Measurements from ENCODE around the gene TLR1.
"Not testable (repeated sequence)": the region's sequence is repeated elsewhere in the genome, so short reads cannot be mapped to it uniquely, and the experiment has no call there.

The TLR1 gene

DNA sequence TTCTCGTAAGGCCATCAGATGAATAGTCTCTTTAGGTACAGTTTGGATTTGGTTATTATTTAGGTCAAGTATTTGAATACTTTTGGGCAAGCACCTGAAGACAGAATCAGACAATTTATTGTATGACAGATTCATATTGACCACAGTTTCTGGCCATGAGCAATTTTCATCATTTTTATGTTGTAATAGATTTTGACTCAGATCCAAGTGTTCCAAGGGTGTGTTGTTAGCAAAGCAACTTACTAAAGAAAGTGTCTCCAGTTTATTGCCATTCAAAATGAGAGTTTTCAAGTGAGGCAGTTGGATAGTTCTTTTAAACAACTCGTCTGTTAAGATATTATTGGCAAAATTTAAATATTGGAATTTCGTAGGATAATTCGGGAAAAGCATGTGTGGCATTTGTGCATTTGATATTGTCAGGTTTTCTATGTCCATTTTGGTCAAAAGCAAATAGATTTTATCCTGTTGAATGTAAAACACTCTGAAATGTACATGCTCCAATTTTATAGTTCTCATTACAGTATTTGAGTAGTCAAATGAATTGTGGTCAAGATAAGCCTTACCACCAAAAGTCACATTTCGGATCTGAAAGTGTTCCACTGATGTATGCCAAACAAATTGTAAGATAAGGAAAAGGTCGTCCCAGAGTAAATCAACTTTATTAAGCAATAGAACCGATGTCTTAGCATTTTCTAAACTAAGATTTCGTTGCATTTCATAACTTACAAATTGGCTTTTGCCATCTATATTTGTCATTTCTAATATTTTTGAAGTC lies 30.2 kb downstream of the TLR1 start:
- DNase-seq = no peak

DNA sequence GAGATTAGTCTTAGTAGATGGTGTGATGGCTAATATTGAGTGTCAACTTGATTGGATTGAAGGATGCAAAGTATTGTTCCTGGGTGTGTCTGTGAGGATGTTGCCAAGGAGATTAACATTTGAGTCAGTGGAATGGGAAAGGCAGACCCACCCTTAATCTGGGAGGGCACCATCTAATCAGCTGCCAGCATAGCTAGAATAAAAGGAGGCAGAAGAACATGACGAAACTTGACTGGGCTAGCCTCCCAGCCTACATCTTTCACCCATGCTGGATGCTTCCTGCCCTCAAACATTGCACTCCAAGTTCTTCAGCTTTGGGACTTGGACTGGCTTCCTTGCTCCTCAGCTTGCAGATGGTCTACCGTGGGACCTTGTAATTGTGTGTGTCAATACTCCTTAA lies 34.3 kb downstream of the TLR1 start:
- not testable (repeated sequence) for DNase-seq

DNA sequence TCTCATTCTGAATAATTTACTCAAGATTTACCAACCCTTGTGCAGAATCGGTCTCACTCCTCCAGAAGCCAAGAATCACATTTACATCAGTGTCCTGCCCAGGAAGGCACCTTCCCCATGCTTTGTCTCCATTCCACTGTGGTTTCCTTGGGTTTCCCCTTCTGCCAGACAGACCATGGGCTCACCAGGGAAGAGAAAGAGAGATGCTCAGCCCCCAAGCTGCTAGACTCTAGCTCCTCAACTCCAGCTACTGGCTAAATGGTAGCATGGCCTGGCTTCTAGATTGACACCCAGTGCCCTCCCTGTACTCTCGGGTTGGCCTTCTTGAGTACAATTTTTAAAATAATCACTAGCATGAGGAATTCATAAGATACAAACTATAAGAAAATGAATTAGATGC lies 34.7 kb downstream of the TLR1 start:
- no peak for DNase-seq

DNA sequence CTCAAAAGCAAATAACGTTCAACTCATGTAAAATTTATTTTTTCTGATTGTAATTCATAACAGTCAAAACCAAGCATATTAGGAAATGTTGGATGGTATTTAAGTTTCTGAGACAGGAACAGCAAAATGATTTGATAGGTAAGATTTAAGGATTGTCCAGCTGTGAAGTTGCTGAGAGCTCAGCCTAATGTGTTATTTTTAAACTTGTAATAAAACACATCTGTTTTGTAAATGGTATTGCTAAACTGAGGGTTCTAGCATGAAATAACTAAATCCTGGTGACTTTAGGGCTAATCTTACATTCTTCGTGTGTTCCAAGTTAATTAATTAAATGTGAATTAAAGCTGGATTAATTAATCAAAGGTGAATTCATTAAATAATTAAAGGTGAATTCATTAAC lies 35.1 kb downstream of the TLR1 start:
- no peak for DNase-seq

DNA sequence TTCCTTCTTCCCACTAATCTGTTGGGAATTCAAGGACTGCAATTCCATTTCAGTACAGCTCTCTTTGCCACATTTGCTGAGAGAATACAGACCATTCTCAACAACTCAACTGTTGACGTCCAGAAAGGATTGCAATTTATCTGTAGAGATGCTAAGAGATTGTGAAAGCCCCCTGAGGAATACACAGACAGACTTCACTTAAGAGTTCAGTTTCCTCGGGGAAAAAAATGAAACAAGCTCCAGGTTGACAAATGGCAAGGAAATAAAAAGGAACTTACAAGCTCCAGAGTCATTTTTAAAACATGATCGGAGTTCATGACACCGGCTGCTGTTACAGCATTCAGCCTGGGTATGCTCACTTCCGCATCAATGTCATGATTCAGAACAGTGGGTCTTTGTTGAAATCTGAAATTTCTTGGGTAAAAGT lies 35.6 kb downstream of the TLR1 start:
- peak; percentile 38 for DNase-seq

DNA sequence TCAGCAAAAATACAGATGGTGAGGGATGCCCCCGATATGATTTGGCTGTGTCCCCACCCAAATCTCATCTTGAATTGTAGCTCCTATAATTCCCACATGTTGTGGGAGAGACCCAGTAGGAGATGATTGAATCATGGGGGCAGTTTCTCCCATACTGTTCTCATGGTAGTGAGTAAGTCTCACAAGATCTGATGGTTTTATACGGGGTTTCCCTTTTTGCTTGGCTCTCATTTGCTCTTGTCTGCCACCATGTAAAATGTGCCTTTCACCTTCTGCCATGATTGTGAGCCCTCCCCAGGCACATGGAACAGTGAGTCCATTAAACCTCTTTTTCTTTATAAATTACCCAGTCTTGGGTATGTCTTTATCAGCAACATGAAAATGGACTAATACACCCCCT lies 37.7 kb downstream of the TLR1 start:
- DNase-seq = not testable (repeated sequence)

DNA sequence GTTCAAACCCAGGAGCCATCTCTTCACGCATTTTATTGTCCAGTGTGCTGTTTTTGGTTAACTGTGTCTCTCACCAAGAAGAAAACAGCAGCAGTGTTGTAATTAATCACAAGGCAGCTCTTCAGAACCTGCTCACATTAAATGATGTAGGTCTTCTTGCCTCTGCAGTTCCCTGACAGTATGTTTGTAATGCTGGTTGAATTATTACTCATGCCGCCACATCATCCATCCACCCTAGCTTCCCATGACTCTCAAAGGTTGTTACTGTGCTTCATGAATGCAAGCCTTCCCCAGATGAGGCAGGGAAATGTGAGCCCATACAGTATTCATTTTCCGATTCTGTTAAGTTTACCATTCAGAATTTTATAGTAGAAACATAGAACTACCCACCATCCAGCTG lies 39.2 kb downstream of the TLR1 start:
- DNase-seq = peak; percentile 58

DNA sequence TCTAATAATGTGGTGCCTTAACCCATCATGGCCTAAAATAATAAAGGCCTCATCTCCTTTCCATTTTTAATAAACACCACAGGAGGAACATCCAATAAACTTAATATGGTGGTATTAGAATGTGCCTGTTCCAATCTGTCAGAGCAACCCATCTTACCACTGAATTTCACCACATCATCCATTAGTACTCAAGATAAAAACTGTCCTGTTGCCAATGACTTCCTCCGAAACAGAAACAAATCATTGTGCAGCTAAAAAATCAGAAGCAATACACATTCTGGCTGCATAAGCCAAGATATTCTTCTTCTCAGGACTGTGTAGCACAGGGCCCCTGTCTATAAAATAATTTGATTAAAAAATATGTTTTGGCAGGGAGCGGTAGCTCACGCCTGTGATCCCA lies 40.3 kb downstream of the TLR1 start:
- DNase-seq = no peak

DNA sequence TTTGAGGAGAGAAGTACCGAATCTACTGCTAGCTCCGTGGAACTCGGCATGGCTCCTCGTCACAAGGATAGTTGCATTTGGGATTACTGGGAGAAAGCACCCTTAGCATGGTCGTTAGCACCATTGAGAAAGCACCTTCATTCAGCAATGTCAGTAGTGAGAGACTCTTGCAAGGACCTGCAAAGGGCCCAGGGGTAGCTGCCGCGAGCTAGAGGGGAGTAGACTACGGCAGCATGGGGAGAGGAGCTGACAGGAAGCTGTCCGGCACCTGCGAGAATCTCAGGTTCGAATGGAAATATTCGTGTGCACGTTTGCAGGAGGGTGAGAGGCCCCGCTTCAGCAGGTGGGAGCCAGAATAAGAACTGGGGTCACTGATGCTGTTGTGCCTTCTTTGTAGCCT lies 42.0 kb downstream of the TLR1 start:
- DNase-seq = no peak

DNA sequence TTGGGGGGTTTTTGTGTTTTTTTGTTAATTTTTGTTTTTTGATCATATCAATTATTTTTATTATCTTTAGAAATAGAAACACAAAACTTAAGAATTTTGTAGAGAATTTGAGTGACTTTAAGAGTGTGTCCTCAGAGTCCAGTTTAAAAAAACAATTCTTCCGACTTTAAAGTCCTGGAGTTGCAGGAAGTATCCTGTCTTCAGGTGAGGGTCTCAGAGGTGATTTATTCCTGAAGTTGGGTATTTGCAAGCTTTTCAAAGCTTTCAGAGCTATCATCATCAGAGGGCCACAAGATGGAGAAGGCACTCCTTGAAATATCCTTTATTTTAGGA lies 44.8 kb downstream of the TLR1 start:
- DNase-seq = no peak

DNA sequence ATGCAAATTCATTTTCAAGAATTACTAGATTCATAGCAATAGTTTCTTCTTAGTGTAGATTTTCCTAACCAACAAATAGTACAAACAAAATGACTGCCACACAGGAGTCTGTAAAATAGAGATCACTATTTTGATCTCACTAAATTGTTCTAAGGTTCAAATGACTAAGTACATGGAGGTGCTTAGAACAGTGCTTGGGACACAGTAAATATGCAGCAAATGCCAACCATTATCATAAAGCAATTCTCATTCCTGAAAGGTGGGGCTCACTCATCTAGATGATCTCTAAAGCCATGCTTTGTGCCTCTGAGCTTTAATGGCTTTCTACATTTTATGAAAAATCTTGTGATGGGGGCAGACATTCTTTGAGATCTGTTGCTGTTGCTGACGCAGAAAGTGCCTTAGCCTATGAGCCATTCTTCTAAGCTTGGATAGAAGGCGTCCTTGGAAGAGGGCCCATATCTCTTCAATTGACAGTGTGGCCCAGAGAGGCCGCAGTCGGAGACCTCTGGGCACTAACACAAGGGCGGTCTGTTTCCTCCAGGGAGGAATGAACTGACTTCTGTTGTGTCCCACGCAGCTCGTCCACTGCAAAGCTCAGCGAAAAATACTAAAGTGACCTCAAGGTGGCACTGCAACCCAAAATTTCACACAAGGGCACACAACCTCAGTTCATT lies 45.3 kb downstream of the TLR1 start:
- DNase-seq = peak; percentile 68

DNA sequence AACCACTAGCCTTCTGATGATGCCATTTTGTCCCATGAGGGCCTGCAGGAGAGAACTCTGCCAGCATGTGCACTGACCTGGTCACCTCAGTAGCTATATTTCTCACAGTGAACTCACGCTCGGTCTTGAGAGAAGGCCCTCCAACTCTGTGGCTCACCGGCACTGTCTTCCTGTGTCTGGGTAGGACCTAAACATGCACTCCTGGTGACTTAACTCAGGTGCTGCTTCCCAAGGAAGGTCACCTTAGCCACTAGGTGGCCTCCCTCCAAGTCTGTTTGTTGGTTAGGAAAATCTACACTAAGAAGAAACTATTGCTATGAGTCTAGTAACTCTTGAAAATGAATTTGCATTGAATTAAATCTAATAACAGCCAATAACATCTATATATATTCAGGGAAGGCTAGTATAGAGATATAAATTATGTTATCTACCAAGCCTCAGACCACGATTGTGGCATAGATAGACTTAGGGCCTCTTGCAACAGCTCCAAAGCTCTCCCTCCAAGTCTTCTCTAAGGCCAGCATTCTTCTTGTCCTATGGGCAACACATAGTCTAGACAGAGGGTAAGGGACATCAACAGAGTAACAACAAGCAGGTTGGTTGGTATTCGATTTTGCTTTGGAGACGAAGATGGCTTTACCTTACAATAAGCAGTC lies 46.5 kb downstream of the TLR1 start:
- DNase-seq = no peak

DNA sequence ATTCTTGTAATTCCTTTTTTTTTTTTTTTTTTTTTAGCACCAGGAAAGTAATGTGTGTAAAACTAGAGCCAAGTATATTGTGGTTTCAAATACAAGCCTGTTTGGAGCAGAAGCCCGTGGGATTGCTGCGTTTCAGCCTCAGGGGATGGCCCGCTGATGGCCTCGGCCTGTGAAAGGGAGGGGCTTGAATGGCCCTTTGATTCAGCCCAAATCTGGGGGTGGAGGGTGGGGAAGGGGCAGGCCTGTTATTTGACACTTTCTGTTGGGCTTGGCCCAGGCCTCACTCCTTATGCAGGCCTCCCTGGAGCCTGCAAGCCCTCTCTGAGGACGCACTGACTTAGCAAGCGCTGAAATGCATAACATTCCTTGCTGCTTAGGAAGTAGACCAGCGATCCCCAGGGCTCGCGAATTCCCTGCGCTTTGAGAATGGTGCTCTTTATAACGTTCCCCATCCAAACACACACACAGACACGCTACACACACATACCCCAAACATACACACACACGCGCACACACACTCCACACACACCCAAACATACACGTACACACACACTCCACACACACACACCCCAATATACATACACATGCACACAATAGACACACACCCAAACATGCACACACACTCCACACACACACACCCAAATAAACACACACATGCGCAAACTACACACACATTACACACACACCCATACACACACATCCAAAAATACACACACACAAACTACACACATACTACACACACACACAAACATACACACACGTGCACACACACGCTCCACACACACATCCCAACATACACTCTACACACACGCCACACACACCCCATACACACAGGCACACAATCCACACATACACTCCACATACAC lies 51.4 kb downstream of the TLR1 start:
- peak; percentile 99 for DNase-seq

DNA sequence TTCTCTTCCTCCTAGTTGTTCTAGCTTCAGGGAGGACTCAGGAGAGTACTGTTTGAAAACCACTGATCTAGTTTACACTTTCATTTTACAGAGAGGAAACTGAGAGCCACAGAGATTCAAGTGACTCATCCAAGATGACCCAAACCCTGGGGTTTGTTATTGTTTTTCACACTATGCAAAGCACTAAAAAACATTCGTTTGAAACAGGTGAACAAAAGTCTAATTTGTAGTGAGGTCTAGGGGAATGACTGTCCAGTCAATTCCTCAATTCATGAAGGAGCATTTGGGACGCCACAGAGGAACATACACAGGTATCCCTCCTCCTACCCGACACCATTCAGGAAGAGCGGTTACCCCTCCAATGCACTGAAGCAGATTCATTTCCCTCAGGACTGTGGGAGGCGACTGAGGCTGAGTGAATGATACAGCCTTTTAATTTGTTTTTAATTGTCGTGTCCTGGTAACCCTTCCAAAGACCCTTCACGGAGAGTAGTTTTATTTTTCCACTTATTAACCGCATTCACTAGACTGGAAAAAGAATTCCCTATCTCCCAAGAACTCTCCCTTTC lies 52.1 kb downstream of the TLR1 start:
- peak; percentile 65 for DNase-seq

DNA sequence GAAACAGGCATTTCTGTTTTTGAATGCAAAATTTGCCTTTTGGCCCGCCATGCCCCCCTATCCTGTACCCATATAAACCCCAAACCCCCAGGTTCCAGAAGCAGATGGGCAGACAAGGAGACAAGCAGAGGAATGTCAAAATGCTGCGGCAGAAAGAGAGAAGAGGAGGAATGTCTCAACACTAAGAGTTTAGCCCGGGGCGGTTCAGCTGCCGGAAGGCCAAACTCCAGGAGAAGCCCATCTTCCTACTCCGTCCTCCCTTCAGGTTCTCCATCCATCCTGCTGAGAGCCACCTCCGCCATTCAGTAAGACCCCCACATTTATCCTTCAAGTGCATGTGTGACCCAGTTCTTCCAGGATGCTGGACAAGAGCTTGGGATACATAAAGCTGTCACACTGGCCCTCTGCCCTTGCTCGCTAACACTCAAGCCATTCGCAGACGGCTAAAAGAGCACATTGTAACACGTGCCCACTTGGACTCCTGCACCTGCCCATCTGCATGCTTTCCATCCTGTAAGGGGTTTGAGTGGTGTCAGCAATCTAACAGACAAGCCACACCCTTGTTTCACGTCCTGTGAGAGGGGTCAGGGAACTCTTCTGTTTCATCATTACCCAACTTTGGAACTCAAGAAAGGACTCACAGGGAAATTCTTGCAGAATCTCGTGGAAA lies 53.1 kb downstream of the TLR1 start:
- no peak for DNase-seq

DNA sequence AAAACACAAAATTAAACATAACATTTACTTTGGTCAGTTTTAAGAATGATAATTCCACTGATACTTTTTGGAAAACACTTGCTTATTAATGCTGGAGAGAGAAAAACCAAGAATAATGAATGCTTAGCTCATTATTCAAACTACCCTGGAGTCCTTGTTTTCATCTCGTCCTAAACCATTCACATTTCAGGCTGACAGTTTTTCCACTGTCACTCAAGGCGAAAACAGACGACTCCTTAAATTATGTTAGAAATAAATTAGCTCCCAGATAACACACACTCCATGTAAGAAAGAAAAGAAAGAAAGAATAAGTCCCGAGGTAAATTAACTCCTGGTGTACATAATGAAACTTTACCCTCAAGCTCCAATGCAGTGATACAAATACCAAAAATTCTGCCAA lies 55.3 kb downstream of the TLR1 start:
- DNase-seq = no peak

DNA sequence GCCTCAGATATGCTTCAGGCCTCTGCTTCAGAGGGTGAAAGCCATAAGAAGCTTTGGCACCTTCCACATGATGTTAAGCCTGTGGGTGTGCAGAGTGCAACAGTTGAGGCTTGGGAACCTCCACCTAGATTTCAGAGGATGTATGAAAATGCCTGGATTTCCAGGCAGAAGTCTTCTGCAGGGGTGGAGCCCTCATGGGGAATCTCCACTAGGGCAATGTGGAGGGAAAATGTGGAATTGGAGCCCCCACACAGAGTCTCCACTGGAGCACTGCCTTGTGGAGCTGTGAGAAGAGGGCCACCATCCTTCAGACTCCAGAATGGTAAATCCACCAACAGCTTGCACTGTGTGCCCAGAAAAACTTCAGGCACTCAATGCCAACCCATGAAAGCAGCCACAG lies 57.0 kb downstream of the TLR1 start:
- DNase-seq = no peak
